ENCODE results near the gene NHSL1. TPM values are rescaled to one million over a fixed set of nuclear protein-coding genes. Genes with fewer than 3 reads are reported as not detected.

Gene NHSL1
- total RNA-seq, 1 donor, result 17.8 TPM

GRCh38 chr6:138517635-138518034 lies 18.3 kb upstream of the NHSL1 start:
- no peak overlapping the region for H3K4me3 ChIP-seq (ENCODE audit: low read depth, low read length)
- TF ChIP-seq, protein P1, sequence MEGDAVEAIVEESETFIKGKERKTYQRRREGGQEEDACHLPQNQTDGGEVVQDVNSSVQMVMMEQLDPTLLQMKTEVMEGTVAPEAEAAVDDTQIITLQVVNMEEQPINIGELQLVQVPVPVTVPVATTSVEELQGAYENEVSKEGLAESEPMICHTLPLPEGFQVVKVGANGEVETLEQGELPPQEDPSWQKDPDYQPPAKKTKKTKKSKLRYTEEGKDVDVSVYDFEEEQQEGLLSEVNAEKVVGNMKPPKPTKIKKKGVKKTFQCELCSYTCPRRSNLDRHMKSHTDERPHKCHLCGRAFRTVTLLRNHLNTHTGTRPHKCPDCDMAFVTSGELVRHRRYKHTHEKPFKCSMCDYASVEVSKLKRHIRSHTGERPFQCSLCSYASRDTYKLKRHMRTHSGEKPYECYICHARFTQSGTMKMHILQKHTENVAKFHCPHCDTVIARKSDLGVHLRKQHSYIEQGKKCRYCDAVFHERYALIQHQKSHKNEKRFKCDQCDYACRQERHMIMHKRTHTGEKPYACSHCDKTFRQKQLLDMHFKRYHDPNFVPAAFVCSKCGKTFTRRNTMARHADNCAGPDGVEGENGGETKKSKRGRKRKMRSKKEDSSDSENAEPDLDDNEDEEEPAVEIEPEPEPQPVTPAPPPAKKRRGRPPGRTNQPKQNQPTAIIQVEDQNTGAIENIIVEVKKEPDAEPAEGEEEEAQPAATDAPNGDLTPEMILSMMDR (IDR thresholded peaks at IDR 0.05; ENCODE audit: insufficient read depth, low read length), result peak; percentile 81
- peak; percentile 61 for DNase-seq (ENCODE audit: low read depth)

DNA sequence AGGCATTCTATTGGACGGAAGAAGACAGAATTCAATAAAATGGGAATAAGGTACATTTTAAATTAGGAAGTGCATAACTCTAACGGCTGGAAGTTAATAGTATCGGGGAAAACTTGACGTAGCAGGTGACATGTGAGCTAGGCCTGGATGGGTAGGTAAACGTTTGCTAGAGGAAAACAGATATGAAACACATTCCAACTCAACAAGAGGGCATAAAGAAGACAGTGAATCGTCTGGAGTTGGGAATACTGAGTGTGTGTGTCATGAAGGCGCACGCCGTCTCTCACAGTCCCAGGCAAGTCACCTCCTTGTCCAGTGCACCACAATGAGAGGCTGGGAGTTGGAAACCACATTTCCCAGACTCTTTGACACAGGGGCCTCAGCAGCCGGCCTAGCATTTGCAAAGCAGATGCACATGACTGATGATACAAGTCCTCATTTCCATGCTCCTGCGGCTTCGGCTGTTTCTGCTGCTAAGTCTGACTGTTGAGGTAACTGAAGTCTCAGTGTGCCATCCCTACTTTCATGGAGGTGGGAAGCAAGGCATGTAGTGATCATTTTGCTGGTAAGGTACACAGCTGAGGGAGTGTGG lies 16.5 kb upstream of the NHSL1 start:
- TF ChIP-seq, protein P1 (IDR thresholded peaks at IDR 0.05; ENCODE audit: insufficient read depth, low read length), result no peak
- no peak for DNase-seq (ENCODE audit: low read depth)
- H3K4me3 ChIP-seq (ENCODE audit: low read depth, low read length), result no peak overlapping the region

DNA sequence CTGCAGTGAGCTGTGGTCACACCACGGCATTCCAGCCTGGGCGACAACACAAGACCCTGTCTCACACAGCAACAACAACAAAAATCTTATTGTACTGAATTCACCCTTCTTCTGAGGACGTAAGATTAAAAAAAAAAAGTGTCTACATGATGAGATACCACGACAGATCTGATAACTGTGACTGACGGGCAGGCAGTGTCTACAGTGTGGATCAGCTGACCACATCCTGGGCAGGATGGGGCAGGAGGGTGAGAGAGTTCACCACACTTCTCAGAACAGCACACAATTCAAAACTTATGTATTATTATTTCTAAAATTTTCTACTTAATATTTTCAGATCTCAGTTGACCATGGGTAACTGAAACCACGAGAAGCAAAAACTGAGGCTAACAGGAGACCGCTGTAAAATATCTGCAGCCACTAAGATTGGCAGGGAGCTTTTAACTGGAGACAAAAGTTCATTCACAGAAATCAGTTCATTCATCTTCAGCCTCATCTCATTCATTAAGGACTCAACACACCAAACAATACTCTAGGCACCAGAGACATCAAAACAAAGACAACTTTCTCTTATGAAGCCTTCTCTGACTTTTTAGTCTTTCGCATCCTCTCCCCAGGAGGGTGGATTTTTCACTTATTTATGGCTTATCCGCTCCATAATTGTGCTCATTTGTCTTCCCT lies 15.7 kb upstream of the NHSL1 start:
- H3K4me3 ChIP-seq (ENCODE audit: low read depth, low read length), result no peak overlapping the region
- TF ChIP-seq, protein P1 (IDR thresholded peaks at IDR 0.05; ENCODE audit: insufficient read depth, low read length), result no peak
- DNase-seq (ENCODE audit: low read depth), result no peak

DNA sequence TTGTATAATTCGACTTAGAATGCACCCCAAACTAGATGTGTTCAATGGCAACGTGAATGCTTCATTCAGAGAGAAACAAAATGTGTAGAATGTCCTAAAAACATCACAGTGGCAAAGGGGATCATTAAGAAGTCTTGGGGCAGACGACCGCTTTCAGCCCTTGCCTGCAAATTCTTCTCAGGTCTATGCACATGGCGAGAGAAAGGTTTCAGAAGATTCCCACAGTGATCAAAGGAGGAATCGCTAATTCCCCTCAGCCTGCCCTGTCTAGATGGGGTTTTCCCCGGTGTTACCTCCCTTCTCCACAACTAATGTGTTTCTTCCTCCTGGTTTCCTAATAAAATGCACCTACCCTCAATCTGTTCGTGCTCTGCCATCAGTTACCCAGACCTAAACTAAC lies 13.3 kb upstream of the NHSL1 start:
- DNase-seq (ENCODE audit: low read depth), result no peak
- TF ChIP-seq, protein P1 (IDR thresholded peaks at IDR 0.05; ENCODE audit: insufficient read depth, low read length), result no peak
- H3K4me3 ChIP-seq (ENCODE audit: low read depth, low read length), result no peak overlapping the region

GRCh38 chr6:138510093-138510492 lies 10.8 kb upstream of the NHSL1 start:
- TF ChIP-seq, protein P1 (IDR thresholded peaks at IDR 0.05; ENCODE audit: insufficient read depth, low read length), result no peak
- no peak for DNase-seq (ENCODE audit: low read depth)
- H3K4me3 ChIP-seq (ENCODE audit: low read depth, low read length), result no peak overlapping the region

- TF ChIP-seq, protein P1 (IDR thresholded peaks at IDR 0.05; ENCODE audit: insufficient read depth, low read length), result peak; percentile 42
- DNase-seq (ENCODE audit: low read depth), result peak; percentile 54
- H3K4me3 ChIP-seq (ENCODE audit: low read depth, low read length), result no peak overlapping the region
Measured at GRCh38 chr6:138509371-138509770, 10.1 kb upstream of the NHSL1 start.

DNA sequence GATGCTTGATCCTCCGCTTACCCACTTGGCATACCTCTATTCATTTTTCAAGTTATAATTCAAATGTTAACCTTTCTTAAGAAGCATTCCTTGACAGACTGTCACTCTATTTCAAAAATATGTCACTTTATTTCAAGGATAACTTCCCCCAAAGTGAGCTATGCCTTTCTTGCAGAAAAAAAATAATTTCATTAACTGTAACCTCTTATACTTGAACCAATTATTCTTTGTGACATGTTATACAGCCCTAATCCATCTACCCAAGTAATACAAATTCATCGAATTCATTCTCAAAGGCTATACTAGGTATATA lies 9.3 kb upstream of the NHSL1 start:
- TF ChIP-seq, protein P1 (IDR thresholded peaks at IDR 0.05; ENCODE audit: insufficient read depth, low read length), result no peak
- H3K4me3 ChIP-seq (ENCODE audit: low read depth, low read length), result no peak overlapping the region
- no peak for DNase-seq (ENCODE audit: low read depth)
